Kidney tubule cell (primary cell): Measurements from ENCODE around the gene SLC2A11.
"Not testable (repeated sequence)": the region's sequence is repeated elsewhere in the genome, so short reads cannot be mapped to it uniquely, and the experiment has no call there.

Source experiments
- DNase-seq: peaks from one replicate; pipeline ENCODE4 v3.0.0-alpha.2; 2018; ENCODE audit warnings: low spot score

Gene SLC2A11

DNA sequence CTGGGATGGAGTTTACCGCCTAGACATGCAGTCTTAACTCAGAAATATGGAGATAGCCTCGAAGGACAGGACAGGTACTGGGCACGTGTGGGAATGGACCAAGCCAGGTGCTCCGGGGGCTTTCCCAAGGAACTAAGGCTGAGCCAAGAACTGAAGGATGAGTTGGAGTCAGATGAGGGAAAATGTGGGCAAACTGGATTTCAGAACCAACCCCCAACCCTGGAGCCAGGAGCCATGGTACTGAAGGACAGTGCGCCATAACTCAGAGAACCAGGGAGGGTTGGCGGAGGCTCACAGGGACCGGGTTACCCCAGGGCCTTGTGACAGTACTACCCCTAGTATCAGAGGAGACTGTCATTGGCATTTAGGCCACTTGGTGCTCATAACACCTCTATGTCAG is 34.1 kb downstream of the SLC2A11 start:
- no peak for DNase-seq

DNA sequence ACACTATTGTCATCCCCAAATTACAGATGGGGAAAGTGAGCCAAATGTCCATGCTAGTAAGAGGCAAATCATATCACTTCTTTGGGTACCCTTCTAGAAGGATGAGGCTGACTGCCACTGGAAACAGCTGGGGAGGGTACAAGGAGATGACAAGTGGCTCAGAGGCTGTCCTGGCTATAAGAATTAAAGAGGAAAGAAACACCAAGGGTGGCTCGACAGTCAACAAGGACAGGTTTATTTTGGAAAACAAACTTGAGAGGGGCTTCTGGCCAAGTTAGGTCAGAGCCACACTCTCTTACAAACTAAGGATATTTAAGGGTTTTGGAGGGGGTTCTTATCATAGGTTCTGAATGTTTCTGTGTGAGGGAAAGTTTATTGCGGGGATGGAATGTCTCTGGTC is 34.5 kb downstream of the SLC2A11 start:
- DNase-seq: no peak

DNA sequence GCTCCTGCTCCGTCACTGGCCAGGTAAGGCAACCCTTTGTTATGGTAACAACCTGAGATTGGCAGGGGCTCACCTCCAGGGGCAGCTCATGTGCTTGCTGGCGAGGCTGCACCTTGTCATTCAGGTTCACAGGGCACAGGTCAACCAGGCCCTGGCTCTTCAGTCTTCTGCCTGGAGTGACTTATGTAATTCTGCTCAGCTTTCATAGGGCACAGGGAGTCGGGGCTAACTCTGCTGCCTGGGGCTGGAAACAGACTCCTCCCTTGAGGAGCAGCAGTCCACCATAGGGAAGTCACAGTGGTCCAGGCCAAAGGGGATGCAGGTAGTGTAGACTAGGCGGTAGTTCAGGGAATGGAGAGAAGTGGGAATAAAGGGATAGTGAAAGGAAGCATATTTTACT is 35.0 kb downstream of the SLC2A11 start:
- no peak for DNase-seq

DNA sequence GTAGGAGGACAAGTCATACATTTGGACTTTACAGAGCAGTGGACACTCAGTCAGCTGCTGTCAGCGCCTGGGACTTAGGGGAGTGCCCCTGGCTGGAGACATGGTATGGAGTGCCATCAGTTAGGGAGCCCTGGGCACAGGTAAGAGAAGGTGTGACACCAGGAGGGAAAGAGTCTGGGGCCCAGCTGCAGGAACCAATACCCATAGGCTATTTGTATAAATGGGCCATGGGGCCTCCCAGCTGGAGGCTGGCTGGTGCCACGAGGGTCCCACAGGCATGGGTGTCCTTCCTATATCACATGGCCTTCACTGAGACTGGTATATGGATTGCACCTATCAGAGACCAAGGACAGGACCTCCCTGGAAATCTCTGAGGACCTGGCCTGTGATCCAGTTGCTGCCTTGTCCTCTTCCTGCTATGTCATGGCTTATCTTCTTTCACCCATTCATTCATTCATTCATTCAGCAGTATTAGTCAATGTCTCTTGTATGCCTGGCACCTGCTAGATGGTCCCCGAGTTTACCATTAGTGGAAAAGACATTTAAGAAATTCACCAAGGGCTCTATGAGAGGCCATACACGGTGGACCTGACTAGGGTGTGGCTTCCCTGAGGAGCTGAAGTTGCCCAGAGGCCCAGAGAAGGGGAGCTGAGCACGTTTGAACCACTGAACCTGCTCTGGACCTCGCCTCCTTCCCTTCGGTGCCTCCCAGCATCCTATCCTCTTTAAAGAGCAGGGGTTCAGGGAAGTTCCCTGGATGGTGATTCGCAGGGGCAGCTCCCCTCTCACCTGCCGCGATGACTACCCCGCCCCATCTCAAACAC is 35.7 kb downstream of the SLC2A11 start:
- no peak for DNase-seq

DNA sequence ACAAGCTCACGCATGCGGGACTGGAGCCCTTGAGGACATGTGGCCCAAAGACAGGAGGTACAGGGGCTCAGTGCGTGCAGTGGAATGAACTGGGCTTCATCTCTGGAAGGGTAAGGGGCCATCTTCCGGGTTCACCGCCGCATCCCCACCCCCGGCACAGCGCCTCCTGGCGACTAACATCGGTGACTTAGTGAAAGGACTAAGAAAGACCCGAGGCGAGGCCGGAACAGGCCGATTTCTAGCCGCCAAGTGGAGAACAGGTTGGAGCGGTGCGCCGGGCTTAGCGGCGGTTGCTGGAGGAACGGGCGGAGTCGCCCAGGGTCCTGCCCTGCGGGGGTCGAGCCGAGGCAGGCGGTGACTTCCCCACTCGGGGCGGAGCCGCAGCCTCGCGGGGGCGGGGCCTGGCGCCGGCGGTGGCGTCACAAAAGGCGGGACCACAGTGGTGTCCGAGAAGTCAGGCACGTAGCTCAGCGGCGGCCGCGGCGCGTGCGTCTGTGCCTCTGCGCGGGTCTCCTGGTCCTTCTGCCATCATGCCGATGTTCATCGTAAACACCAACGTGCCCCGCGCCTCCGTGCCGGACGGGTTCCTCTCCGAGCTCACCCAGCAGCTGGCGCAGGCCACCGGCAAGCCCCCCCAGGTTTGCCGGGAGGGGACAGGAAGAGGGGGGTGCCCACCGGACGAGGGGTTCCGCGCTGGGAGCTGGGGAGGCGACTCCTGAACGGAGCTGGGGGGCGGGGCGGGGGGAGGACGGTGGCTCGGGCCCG is 36.5 kb downstream of the SLC2A11 start, which contains the start of gene MIF:
Gene MIF (plus strand): TSS at position 439 of the 765 bp plus-strand sequence. CDS start 92 bp downstream, at position 531.
- DNase-seq: peak; percentile 97

DNA sequence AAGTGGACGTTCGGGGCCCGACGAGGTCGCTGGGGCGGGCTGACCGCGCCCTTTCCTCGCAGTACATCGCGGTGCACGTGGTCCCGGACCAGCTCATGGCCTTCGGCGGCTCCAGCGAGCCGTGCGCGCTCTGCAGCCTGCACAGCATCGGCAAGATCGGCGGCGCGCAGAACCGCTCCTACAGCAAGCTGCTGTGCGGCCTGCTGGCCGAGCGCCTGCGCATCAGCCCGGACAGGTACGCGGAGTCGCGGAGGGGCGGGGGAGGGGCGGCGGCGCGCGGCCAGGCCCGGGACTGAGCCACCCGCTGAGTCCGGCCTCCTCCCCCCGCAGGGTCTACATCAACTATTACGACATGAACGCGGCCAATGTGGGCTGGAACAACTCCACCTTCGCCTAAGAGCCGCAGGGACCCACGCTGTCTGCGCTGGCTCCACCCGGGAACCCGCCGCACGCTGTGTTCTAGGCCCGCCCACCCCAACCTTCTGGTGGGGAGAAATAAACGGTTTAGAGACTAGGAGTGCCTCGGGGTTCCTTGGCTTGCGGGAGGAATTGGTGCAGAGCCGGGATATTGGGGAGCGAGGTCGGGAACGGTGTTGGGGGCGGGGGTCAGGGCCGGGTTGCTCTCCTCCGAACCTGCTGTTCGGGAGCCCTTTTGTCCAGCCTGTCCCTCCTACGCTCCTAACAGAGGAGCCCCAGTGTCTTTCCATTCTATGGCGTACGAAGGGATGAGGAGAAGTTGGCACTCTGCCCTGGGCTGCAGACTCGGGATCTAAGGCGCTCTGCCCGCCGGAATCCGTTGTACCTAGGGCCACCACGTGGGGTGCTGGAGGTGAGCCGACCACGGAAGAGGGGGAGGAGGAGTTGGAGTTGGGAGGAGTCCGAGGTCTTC is 37.3 kb downstream of the SLC2A11 start:
- peak; percentile 90 for DNase-seq

DNA sequence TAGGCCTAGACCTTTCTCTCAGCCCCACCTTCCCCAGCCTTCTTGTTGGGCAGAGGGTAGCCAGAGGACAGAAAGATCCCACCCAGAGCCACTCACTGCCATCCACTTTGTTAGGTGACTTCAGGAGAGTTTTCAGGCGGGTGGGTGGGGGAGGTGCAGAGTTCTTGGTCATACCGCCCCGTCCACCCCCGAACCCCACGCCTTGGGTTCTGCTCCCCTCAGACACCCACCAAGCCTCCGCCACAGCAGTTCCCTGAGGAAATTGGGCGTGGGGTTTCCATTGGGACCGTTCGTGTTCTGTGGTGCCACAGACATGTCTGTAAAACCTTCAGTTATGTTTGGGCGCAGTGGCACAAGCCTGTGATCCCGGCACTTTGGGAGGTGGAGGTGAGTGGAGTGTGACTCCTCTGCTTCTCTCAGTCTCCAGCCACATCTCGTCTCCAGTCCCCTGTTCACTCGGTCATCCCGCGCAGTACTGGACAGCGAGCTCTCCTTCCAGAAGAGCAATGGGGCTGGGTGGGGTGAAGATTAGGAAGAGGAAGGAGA is 38.0 kb downstream of the SLC2A11 start:
- DNase-seq: no peak

DNA sequence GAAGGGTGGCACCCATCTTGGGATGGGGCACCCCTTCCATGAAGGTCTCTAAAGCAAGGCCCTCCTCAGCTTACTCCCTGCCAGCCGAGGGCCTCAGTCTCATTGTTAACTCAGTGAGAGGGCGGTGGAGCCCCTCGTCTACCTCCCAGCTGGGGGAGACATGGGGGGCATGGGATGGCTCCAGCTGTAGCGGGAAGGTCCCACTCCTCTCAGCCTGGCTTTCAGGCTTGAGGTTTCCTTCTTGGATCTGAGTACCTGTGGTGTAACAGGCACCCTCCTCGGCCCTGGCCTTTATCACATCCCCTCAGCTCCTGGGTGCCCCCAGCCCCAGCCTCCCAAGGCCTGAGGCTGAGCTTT is 38.5 kb downstream of the SLC2A11 start:
- no peak for DNase-seq

DNA sequence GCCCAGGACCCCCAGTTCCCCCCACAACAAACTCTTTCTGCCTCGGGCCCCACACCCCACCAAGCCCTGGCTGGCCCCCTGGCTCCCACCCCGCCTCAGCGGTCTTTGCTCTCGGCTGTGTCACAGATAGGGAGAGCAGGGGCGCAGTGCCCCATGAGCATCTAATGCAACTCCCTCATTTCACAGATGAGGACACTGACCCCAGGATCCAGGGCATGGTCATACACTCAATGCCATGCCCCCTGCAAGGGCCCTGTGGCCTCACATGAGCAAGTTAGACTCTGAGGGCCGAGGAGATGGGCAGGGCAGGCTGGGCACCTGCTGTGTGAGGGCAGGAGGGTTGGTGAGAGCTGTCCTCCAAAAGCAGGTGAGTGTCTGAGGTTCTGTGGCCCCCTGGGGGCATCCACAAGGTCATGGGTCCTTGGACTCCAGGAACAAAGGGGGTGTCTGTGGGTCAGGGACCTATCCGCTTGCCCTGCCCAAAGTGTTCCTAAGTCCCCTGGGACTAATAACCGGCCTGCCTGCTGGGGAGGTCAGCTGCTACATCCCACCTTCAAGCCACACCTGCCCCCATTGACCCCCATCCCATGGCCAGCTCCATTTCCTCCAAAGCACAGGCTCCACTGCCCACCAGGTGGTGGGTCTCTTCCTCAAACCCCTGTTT is 39.0 kb downstream of the SLC2A11 start:
- no peak for DNase-seq

DNA sequence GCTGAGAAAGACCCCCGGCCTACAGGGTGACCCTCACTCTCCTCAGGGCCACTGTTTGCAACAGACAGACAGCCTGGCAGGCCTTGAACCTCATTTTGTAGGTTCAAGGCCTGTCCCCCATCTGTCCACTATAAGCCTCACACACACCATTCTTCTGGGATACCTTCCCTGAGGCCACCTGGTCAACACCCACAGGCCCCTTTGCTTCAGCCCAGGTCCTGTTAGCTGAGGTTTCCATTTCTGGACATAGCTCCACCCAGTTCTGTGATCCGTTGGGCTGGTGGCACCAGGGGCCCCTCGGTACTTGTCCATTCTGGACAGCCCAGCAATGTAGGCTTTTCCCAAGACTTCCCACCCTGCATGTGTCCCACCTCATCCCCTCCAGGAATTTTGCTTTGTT is 39.6 kb downstream of the SLC2A11 start:
- DNase-seq: no peak

DNA sequence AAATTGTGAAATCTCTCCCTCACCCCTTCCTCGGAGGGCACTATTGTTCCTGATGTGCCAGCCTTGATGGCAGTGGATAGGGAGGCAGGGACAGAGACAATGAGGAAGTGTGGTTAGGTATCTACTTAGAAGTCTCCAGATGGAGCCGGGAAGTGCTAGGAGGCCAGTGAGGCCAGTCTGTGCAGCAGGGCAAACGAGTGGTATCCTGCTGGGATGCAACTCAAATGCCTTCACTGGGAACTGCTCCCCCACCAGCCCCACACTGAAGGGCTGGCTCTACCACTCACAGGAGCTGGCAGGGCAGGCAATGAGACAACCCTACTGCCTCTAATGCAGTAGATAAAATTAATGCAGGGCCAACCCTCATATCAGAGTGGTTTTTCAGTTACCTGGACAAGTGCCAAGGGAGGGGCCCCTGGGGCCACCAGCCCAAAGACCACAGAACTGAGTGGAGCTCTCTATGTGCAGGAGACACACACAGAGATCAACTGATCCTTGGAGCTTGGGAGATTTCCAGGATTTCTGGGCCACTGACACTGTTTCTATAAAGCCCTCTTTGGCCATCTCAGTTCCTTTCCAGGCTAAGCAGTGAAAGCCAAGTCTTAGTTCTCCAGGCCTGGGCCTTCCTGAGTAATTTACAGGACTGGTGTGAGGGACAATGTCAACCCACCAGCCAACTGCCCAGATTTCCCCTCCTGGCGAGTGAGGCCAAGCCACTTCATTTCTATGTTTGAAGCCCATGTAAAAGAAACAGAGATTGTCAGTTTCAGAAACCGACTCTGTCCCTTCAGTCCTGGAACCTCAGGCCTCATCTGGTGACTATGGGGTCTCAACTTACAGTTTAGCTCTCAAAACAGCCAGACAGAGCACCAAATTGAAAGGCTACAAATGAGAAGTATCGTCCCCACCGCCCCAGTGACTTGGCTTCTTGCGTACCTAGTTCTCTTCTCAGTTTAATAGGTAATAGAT is 40.6 kb downstream of the SLC2A11 start:
- DNase-seq: no peak

DNA sequence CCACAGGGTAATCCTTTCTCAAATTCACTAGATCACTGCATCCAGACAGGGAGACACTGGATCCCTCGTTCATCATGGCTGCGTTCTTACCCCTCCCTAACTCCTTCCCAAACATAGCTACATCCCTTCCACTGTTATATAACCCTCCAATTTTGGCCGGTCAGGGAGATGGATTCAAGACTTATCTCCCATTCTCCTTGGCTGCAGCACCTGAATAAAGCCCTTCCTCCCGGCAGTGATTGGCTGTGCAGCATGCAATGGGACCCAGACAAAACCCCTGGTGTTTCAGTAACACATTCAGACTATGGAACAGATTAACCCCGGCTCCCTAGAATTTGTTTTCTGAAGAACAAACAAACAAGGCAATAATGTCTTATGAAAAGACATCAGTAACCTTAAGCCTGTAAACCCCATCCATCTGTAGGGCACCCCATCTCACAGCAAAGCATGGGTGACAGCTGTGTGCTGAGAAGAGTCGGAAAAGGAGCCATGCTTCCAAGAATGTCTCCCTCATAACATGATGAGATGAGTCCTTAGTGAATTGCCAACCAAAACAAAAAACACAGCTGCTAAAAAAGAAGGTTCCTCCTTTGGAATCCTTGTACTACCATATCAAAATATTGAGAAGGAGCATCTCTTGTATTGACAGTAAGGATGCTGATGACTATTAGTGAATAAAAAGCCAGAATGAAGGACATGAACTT is 41.5 kb downstream of the SLC2A11 start:
- no peak for DNase-seq

DNA sequence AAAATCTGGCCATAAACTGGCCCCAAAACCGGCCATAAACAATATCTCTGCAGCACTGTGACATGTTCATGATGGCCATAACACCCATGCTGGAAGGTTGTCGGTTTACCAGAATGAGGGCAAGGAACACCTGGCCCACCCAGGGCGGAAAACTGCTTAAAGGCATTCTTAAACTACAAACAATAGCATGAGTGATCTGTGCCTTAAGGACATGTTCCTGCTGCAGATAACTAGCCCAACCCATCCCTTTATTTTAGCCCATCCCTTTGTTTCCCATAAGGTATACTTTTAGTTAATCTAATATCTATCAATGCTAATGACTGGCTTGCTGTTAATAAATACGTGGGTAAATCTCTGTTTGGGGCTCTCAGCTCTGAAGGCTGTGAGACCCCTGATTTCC is 42.6 kb downstream of the SLC2A11 start:
- not testable (repeated sequence) for DNase-seq

DNA sequence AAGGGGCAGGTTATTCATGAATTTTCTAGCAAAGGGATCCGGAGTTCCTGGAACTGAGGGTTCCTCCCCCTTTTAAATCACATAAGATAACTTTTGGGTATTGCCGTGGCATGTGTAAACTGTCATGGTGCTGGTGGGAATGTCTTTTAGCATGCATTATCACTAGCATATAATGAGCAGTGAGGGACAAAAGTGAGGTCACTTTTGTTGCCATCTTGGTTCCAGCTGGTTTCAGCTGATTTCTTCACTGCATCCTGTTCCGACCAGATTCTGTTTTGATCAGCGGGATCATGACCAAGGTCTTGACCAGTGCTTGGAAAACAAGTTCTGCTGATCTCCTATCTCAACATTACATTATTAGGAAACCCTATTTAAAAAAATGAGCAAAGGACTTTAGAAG is 43.9 kb downstream of the SLC2A11 start:
- no peak for DNase-seq

DNA sequence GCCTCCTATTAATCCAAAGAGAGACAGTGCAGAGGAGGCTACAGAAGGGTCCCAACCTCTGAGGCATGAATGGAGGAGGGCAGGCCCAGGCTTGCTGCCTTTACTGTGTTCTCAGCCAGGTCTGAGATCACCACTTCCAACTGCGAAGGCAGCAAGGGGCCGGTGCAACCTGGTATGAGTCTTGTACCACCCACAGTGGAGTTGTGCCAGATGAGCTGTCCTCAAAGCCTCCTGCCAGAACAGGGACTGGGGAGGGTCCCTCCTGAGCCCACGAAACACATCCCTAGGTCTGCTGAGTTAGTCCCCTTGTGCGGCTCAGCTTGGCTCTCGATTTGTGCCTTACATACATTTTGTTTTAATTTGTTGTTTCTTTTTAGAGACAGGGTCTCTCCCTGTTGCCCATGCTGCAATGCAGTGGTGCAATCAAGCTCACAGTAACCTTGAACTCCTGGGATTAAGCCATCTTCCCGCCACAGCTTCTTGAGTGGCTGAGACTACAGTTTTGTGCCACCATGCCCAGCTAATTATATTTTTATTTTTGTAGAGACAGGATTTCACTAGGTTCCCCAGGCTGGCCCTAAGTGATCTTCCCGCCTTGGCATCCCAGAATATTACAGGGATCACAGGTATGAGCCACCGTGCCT is 45.8 kb downstream of the SLC2A11 start:
- DNase-seq: no peak

DNA sequence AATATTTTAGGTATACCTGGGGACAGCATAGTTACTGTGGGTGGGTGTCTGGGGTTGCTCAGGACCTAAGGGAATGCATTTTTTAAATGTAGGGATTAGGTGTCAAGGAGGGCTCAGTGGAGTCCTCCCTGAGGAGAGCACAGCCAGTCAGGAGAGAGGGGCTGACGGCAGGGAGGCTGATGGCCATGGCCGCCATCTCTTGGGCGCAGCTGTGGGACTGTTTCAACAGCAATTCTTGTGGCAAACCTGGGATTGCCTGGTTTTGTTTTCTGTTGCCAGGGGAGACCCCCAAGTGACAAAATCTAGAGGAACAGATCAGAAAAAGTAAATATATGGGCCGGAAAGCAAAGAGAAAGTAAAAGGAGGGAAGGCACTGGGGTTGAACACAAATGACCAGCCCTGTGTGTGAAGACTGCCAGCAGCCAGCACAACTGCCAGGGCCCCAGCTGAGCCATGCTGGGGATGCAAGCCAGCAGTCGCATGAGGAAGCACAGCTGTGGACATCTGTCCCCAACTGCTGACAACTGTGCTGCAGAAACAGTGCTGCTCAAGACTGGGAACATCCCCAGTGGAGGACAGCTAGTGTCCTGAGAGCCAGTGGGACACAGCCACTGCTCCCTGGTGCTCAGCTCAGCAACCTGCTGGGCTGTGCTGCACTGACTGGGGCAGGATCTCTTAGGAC is 47.0 kb downstream of the SLC2A11 start:
- no peak for DNase-seq

DNA sequence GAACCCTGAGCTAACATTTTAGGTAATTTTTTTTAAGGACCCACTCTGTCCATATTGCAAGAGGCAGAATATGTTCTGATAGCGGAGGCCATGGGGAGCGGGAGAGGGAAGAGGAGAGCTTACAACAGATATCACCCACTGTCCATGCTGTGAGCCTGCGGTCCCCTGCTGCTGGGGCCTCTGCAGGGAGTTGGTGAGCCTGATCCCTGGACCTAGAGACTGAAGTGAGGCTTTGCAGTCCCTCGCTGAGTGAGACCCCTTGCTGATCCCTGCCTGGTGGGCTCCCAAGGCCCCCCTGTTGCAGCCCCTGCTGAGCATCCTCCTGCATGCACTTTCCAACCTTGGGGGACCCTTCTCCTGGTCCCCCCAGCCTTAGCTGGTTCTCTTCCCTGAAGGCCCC is 49.0 kb downstream of the SLC2A11 start:
- no peak for DNase-seq

DNA sequence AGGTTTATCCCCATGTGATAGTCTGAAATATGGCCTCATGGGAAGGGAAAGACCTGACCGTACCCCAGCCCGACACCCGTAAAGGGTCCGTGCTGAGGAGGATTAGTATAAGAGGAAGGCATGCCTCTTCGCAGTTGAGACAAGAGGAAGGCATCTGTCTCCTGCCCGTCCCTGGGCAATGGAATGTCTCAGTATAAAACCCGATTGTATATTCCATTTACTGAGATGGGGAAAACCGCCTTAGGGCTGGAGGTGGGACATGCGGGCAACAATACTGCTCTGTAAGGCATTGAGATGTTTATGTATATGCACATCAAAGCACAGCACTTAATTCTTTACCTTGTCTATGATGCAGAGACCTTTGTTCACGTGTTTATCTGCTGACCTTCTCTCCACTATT is 49.7 kb downstream of the SLC2A11 start:
- not testable (repeated sequence) for DNase-seq
